ENCODE results near the gene SLCO6A1. TPM values are rescaled to one million over a fixed set of nuclear protein-coding genes. Genes with fewer than 3 reads are reported as not detected.
"Not testable (repeated sequence)": the region's sequence is repeated elsewhere in the genome, so short reads cannot be mapped to it uniquely, and the experiment has no call there.

Gene SLCO6A1
- total RNA-seq, 1 donor from 2014 or later = 0.82 TPM

GRCh38 chr5:102523541-102524175, 24.9 kb upstream of the SLCO6A1 start:
- TF ChIP-seq, protein P1, sequence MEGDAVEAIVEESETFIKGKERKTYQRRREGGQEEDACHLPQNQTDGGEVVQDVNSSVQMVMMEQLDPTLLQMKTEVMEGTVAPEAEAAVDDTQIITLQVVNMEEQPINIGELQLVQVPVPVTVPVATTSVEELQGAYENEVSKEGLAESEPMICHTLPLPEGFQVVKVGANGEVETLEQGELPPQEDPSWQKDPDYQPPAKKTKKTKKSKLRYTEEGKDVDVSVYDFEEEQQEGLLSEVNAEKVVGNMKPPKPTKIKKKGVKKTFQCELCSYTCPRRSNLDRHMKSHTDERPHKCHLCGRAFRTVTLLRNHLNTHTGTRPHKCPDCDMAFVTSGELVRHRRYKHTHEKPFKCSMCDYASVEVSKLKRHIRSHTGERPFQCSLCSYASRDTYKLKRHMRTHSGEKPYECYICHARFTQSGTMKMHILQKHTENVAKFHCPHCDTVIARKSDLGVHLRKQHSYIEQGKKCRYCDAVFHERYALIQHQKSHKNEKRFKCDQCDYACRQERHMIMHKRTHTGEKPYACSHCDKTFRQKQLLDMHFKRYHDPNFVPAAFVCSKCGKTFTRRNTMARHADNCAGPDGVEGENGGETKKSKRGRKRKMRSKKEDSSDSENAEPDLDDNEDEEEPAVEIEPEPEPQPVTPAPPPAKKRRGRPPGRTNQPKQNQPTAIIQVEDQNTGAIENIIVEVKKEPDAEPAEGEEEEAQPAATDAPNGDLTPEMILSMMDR (IDR thresholded peaks at IDR 0.05) = no peak
- no peaks in the 10 kb centered on the region for H3K27me3 Mint-ChIP-seq (ENCODE audit: low read depth)
- peaks cover 14% of the 10 kb centered on the region for H3K9me3 Mint-ChIP-seq (ENCODE audit: low read depth)
- H3K4me3 Mint-ChIP-seq (ENCODE audit: unreplicated experiment) = no peak overlapping the region
- DNase-seq (ENCODE audit: low spot score) = no peak
- peaks cover 12% of the 10 kb centered on the region for H3K36me3 Mint-ChIP-seq (ENCODE audit: low read depth)
- no peak overlapping the region for H3K27ac Mint-ChIP-seq (ENCODE audit: unreplicated experiment)
- H3K4me1 Mint-ChIP-seq (ENCODE audit: low read depth) = peaks cover 5% of the 10 kb centered on the region

- Mint-ChIP-seq H3K36me3 (ENCODE audit: low read depth) (no peaks in the 10 kb centered on the region), H3K4me1 (ENCODE audit: low read depth) (peaks cover 13% of the 10 kb centered on the region), H3K4me3 (ENCODE audit: unreplicated experiment) (no peak overlapping the region), H3K27me3 (ENCODE audit: low read depth) (no peaks in the 10 kb centered on the region), H3K9me3 (ENCODE audit: low read depth) (no peaks in the 10 kb centered on the region), H3K27ac (ENCODE audit: unreplicated experiment) (peak overlapping the region; percentile 55)
- TF ChIP-seq, protein P1 (IDR thresholded peaks at IDR 0.05) = no peak
- no peak for DNase-seq (ENCODE audit: low spot score)
Observed at GRCh38 chr5:102511666-102512065, 12.9 kb upstream of the SLCO6A1 start.

- H3K27ac Mint-ChIP-seq (ENCODE audit: unreplicated experiment); H3K27me3 Mint-ChIP-seq (ENCODE audit: low read depth); H3K9me3 Mint-ChIP-seq (ENCODE audit: low read depth); H3K4me1 Mint-ChIP-seq (ENCODE audit: low read depth); H3K4me3 Mint-ChIP-seq (ENCODE audit: unreplicated experiment); H3K36me3 Mint-ChIP-seq (ENCODE audit: low read depth): not testable (repeated sequence)
- DNase-seq (ENCODE audit: low spot score) = peak; percentile 86
Observed at GRCh38 chr5:102491261-102491914, 7.4 kb downstream of the SLCO6A1 start.

DNA sequence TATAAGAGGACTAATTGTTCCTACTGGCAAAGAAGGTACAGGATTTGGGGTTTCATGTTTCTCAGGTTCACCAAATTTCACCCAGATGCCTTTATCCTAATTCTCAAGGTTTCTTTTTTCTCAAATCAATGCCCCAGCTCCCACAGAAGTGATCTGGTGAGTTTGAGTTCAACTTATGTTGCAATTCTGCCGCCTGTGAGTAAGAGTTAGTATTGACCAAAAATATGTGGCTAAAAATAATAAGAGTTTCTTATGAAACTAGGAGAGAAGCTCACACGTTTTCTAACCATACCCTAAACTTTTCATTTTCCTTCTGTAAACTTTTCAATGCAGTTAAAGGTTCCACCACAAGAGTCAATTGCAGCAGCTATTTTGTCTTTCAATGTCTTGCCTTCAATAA, 15.1 kb downstream of the SLCO6A1 start:
- no peaks in the 10 kb centered on the region for H3K9me3 Mint-ChIP-seq (ENCODE audit: low read depth)
- no peaks in the 10 kb centered on the region for H3K36me3 Mint-ChIP-seq (ENCODE audit: low read depth)
- DNase-seq (ENCODE audit: low spot score) = no peak
- TF ChIP-seq, protein P1 (IDR thresholded peaks at IDR 0.05) = no peak
- no peaks in the 10 kb centered on the region for H3K27me3 Mint-ChIP-seq (ENCODE audit: low read depth)
- H3K27ac Mint-ChIP-seq (ENCODE audit: unreplicated experiment) = no peak overlapping the region
- no peaks in the 10 kb centered on the region for H3K4me1 Mint-ChIP-seq (ENCODE audit: low read depth)
- no peak overlapping the region for H3K4me3 Mint-ChIP-seq (ENCODE audit: unreplicated experiment)

- no peak for DNase-seq (ENCODE audit: low spot score)
- peak overlapping the region; percentile 30 for H3K27ac Mint-ChIP-seq (ENCODE audit: unreplicated experiment)
Observed at GRCh38 chr5:102481054-102481715, 17.6 kb downstream of the SLCO6A1 start.

More at GRCh38 chr5:102481054-102481715, 17.6 kb downstream of the SLCO6A1 start:
- no peak overlapping the region for H3K4me3 Mint-ChIP-seq (ENCODE audit: unreplicated experiment)
- no peaks in the 10 kb centered on the region for H3K36me3 Mint-ChIP-seq (ENCODE audit: low read depth)
- H3K4me1 Mint-ChIP-seq (ENCODE audit: low read depth) = no peaks in the 10 kb centered on the region
- TF ChIP-seq, protein P1 (IDR thresholded peaks at IDR 0.05) = no peak
- H3K9me3 Mint-ChIP-seq (ENCODE audit: low read depth) = no peaks in the 10 kb centered on the region
- no peaks in the 10 kb centered on the region for H3K27me3 Mint-ChIP-seq (ENCODE audit: low read depth)
